GM12872 (cell line): Measurements from ENCODE around the gene ELF2.

Experiments
- TF ChIP-seq, protein P1 (sequence below): IDR thresholded peaks from 3 replicates; pipeline ENCODE4 v1.5.1; 2011; ENCODE audit warnings: low read depth, mild to moderate bottlenecking, low read length, moderate library complexity; ENCODE audit not compliant: insufficient read depth

ELF2 gene

DNA sequence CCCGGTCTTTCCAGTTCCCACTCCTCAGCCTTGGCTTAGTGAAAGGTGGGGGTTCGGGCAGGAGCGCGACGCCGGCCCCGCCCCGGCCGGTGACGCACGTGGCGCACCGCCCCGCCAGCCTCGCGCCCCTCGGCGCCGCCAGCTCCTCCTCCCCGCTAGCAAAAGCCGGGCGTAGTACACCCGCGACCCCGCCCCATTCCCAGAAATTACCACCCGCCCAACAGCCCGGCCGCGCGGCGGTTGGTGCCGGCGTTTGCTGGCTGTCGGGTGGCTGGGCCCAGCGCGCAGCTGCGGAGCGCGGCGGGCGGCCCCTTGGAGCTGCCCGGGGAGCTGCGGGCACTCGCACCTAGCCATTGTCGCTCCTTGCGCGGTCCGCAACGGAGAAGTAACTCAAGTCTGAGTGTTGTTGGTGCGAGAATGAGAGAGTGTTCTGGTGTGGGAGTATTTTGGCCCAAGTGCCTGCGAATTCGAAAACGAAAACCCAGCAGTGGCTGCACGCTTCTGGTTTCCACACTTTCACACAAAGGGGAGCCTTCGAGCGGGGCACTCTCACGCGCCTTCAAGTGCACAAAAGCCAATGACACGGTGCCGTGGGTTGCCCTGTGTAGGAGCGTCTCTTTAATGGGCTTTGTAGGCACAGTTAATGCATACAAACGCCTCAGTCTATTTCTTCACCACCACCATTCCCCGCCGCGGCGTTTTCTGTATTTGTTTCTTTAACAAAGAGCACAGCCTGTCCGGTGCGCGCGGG, 1.0 kb upstream of the ELF2 start:
- TF ChIP-seq, protein P1, sequence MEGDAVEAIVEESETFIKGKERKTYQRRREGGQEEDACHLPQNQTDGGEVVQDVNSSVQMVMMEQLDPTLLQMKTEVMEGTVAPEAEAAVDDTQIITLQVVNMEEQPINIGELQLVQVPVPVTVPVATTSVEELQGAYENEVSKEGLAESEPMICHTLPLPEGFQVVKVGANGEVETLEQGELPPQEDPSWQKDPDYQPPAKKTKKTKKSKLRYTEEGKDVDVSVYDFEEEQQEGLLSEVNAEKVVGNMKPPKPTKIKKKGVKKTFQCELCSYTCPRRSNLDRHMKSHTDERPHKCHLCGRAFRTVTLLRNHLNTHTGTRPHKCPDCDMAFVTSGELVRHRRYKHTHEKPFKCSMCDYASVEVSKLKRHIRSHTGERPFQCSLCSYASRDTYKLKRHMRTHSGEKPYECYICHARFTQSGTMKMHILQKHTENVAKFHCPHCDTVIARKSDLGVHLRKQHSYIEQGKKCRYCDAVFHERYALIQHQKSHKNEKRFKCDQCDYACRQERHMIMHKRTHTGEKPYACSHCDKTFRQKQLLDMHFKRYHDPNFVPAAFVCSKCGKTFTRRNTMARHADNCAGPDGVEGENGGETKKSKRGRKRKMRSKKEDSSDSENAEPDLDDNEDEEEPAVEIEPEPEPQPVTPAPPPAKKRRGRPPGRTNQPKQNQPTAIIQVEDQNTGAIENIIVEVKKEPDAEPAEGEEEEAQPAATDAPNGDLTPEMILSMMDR: no peak

GRCh38 chr4:139176302-139177048, 543 bp downstream of the ELF2 start:
- TF ChIP-seq, protein P1: no peak

GRCh38 chr4:139175646-139176301, 1.2 kb downstream of the ELF2 start:
- TF ChIP-seq, protein P1: no peak

DNA sequence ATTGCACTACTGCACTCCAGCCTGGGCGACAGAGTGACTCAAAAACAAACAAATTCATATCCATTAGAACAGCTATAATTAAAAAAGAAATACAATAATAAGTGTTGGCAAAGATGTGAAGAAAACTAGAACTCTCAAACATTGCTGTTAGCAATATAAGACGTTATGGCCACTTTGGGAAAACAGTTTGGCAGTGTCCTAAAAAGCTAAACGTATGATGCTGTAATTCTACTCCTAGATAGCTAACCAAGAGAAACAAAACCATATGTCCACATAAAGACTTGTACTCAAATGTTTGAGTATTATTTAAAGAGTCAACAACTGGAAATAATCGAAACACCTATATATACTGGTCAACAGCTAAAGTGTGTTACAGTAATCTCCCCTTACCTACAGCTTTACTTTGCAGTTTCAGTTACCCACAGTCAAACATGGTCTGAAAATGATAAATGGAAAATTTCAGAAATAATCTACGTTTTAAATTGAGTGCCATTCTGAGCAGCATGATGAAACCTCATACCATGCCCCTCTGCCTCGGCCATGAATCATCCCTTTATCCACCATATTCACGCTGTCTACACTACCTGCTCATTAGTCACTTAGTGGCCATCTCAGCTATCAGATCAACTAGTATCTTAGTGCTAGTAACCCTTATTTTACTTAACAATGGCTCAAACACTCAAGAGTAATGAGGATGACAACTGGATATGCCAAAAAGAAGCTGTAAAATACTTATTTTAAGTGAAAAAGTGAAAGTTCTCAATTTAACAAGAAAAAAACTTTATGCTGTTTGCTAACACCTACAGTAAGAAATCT, 4.9 kb downstream of the ELF2 start:
- TF ChIP-seq, protein P1: no peak

DNA sequence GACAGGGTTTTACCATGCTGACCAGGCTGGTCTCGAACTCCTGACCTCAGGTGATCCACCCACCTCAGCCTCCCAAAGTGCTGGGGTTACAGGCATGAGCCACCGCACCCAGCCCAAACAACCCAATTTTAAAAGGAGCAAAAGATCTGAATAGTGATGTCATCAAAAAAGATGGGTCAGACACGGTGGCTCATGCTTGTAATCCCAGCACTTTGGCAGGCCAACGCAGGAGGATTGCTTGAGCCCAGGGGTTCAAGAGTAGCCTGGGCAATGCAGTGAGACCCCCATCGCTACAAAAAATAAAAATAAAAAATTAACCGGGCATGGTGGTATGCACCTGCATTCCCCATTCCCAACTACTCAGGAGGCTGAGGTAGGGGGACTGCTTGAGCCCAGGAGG, 6.1 kb downstream of the ELF2 start:
- TF ChIP-seq, protein P1: no peak

GRCh38 chr4:139167774-139168444, 9.1 kb downstream of the ELF2 start:
- TF ChIP-seq, protein P1: peak; percentile 48
